Measurements from ENCODE around the gene TTR.

The TTR gene

GRCh38 chr18:31618801-31619200, 27.1 kb downstream of the TTR start:
- H3K4me3 ChIP-seq (ENCODE audit: low read depth, low read length) = no peak overlapping the region
- TF ChIP-seq, protein P1, sequence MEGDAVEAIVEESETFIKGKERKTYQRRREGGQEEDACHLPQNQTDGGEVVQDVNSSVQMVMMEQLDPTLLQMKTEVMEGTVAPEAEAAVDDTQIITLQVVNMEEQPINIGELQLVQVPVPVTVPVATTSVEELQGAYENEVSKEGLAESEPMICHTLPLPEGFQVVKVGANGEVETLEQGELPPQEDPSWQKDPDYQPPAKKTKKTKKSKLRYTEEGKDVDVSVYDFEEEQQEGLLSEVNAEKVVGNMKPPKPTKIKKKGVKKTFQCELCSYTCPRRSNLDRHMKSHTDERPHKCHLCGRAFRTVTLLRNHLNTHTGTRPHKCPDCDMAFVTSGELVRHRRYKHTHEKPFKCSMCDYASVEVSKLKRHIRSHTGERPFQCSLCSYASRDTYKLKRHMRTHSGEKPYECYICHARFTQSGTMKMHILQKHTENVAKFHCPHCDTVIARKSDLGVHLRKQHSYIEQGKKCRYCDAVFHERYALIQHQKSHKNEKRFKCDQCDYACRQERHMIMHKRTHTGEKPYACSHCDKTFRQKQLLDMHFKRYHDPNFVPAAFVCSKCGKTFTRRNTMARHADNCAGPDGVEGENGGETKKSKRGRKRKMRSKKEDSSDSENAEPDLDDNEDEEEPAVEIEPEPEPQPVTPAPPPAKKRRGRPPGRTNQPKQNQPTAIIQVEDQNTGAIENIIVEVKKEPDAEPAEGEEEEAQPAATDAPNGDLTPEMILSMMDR (IDR thresholded peaks at IDR 0.05; ENCODE audit: low read depth, low read length, missing control alignments) = no peak
- no peak for DNase-seq (ENCODE audit: low read depth)

GRCh38 chr18:31619291-31619690, 27.6 kb downstream of the TTR start:
- DNase-seq (ENCODE audit: low read depth) = no peak
- TF ChIP-seq, protein P1 (IDR thresholded peaks at IDR 0.05; ENCODE audit: low read depth, low read length, missing control alignments) = no peak
- H3K4me3 ChIP-seq (ENCODE audit: low read depth, low read length) = no peak overlapping the region

GRCh38 chr18:31624892-31625640, 33.4 kb downstream of the TTR start:
- TF ChIP-seq, protein P1 (IDR thresholded peaks at IDR 0.05; ENCODE audit: low read depth, low read length, missing control alignments) = no peak
- H3K4me3 ChIP-seq (ENCODE audit: low read depth, low read length) = no peak overlapping the region
- DNase-seq (ENCODE audit: low read depth) = no peak

DNA sequence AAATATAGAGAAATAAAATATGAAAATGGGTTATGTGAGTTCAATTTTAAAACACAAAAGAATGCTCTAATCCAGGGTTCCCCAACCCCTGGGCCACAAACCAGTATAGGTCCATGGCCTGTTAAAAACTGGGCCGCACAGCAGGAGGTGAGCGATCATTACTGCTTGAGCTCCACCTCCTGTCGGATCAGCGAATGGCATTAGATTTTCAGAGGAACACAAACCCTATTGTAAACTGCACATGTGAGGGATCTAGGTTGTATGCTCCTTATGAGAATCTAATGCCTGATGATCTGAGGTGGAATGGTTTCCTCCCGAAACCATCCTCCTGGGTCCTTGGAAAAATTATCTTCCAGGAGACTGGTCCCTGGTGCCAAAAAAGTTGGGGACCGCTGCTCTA, 34.7 kb downstream of the TTR start:
- no peak overlapping the region for H3K4me3 ChIP-seq (ENCODE audit: low read depth, low read length)
- TF ChIP-seq, protein P1 (IDR thresholded peaks at IDR 0.05; ENCODE audit: low read depth, low read length, missing control alignments) = no peak
- DNase-seq (ENCODE audit: low read depth) = no peak

DNA sequence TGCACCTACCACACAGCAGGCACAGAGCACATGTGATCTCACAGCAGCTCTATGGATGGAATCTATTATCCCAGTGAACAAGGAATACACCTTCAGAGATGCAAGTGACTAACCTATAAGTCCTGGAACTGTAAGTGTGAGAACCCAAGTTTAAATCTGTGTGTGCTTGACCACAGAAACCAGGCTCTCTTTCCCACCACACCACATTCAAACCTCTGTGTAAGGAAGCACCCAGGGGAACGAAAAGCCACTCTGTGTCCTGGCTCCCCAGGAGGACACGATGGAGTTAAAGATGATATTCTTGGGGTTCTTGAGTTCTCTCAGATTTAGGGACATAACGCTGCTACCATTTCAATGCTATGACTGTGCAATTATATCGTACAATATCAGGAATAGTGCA, 38.9 kb downstream of the TTR start:
- TF ChIP-seq, protein P1 (IDR thresholded peaks at IDR 0.05; ENCODE audit: low read depth, low read length, missing control alignments) = no peak

DNA sequence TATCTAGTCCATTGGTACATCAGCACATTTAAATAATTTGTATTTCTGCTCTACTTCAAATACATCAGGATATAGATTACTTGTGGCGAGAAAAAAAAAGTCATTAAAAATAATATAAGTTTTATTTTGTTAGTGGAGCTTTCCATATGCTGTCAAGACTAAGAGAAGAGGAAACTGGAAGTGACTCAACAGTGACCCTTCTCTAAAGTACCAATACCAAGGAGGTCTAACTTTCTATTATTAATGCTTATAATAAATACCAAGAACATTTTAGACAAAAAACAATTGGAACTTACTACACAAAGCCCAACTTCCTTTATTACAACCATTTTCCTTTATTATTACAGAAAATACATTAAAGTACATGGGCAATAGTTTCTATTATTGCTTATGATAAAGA, 39.8 kb downstream of the TTR start:
- TF ChIP-seq, protein P1 (IDR thresholded peaks at IDR 0.05; ENCODE audit: low read depth, low read length, missing control alignments) = no peak
- DNase-seq (ENCODE audit: low read depth) = no peak
- H3K4me3 ChIP-seq (ENCODE audit: low read depth, low read length) = no peak overlapping the region

More for the DNA sequence above, 38.9 kb downstream of the TTR start:
- no peak for DNase-seq (ENCODE audit: low read depth)
- no peak overlapping the region for H3K4me3 ChIP-seq (ENCODE audit: low read depth, low read length)

DNA sequence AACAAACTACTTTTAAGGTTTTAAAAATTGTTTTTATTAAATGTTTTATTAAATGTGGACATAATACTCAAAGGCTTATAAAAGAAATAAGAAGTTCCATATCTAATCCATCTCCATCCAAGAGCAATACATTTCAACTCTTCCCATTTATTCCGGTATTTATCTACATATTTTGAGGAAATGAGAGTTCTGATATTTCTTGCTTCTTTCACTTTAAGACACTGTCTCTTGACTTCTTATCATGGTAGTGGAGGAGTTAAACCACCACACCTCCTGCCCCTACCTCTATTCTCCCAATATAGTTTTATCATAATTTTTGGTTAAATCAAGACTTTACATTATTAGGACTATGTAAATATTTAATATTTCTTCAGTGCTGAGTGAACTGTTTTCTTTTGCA, 40.7 kb downstream of the TTR start:
- no peak for DNase-seq (ENCODE audit: low read depth)
- no peak overlapping the region for H3K4me3 ChIP-seq (ENCODE audit: low read depth, low read length)
- TF ChIP-seq, protein P1 (IDR thresholded peaks at IDR 0.05; ENCODE audit: low read depth, low read length, missing control alignments) = no peak

Data from GM12864 (cell line).